OCI-LY1 (cell line): ENCODE data around the gene INO80E.
A peak's percentile ranks its signal among the peaks of the same experiment; 100 is the strongest.

ENCODE experiments used
- H2AFZ ChIP-seq: fragments of 200-600 bp; sonication (generic), shearing (Covaris generic); 2 replicates; pipeline ENCODE4 v1.6.0; 2014; ENCODE audit warnings: antibody characterized with exemption, mild to moderate bottlenecking, low read length
- H3F3A ChIP-seq: fragments of 200-600 bp; sonication (generic), shearing (Covaris generic); 2 replicates; pipeline ENCODE4 v1.6.0; 2014; ENCODE audit warnings: mild to moderate bottlenecking, antibody characterized with exemption, low read length, moderate library complexity; ENCODE audit not compliant: insufficient read depth
- H3K27ac ChIP-seq: fragments of 200-600 bp; sonication (generic); 2 replicates; pipeline ENCODE4 v1.5.1; 2014; ENCODE audit warnings: low read length, mixed run types, mild to moderate bottlenecking, low read depth; ENCODE audit not compliant: poor library complexity, severe bottlenecking
- H3K27me3 ChIP-seq: fragments of 200-600 bp; sonication (generic); 2 replicates; pipeline ENCODE4 v1.6.0; 2014; ENCODE audit warnings: antibody characterized with exemption, mild to moderate bottlenecking, low read length, moderate library complexity; ENCODE audit not compliant: insufficient read depth
- H3K36me3 ChIP-seq: fragments of 200-600 bp; sonication (generic); 2 replicates; pipeline ENCODE4 v1.6.1; 2014; ENCODE audit warnings: mild to moderate bottlenecking, antibody characterized with exemption, low read length, moderate library complexity, mixed read lengths; ENCODE audit not compliant: insufficient read depth
- H3K4me1 ChIP-seq: fragments of 200-600 bp; sonication (generic); 2 replicates; pipeline ENCODE4 v1.5.1; 2014; ENCODE audit warnings: mild to moderate bottlenecking, low read length, moderate library complexity; ENCODE audit not compliant: insufficient read depth, severe bottlenecking
- H3K4me2 ChIP-seq: fragments of 200-600 bp; sonication (generic), shearing (Covaris generic); 2 replicates; pipeline ENCODE4 v1.6.1; 2014; ENCODE audit warnings: low read length
- H3K4me3 ChIP-seq: fragments of 200-600 bp; sonication (generic); 2 replicates; pipeline ENCODE4 v1.5.1; 2014; ENCODE audit warnings: low read length, low read depth, mild to moderate bottlenecking, mixed read lengths; ENCODE audit not compliant: poor library complexity, severe bottlenecking
- H3K79me2 ChIP-seq: fragments of 200-600 bp; shearing (Covaris generic); 2 replicates; pipeline ENCODE4 v1.6.1; 2016; ENCODE audit warnings: mixed run types, low read length, mixed read lengths; ENCODE audit not compliant: insufficient read depth
- H3K9ac ChIP-seq: fragments of 200-600 bp; sonication (generic), shearing (Covaris generic); 2 replicates; pipeline ENCODE4 v1.6.1; 2014; ENCODE audit warnings: mild to moderate bottlenecking, low read length, mixed read lengths
- H3K9me2 ChIP-seq: fragments of 200-600 bp; sonication (generic), shearing (Covaris generic); 2 replicates; pipeline ENCODE4 v1.6.1; 2014; ENCODE audit warnings: low read depth, mild to moderate bottlenecking, low read length, mixed read lengths
- H3K9me3 ChIP-seq: fragments of 200-600 bp; shearing (Covaris generic); 2 replicates; pipeline ENCODE4 v1.6.1; 2014; ENCODE audit warnings: low read length, mixed read lengths
- H4K20me1 ChIP-seq: fragments of 200-600 bp; sonication (generic), shearing (Covaris generic); 2 replicates; pipeline ENCODE4 v1.6.0; 2016; ENCODE audit warnings: mild to moderate bottlenecking, low read length; ENCODE audit not compliant: insufficient read depth
- CTCF ChIP-seq: fragments of 200-600 bp; sonication (generic), shearing (Covaris generic); IDR thresholded peaks from 2 replicates; pipeline ENCODE4 v1.5.1; 2017; ENCODE audit warnings: mild to moderate bottlenecking, antibody characterized with exemption, low read length, moderate library complexity, mixed read lengths
- EZH2 ChIP-seq: fragments of 200-600 bp; sonication (generic), shearing (Covaris generic); IDR thresholded peaks from 2 replicates; pipeline ENCODE4 v1.8.0; 2017; ENCODE audit warnings: borderline replicate concordance, mixed run types, mild to moderate bottlenecking, antibody characterized with exemption, low read length, moderate library complexity, mixed read lengths

The INO80E gene

GRCh38 chr16:29995911-29996765, at the start of gene INO80E:
TSS of gene INO80E (plus strand) at chr16:29996241. CDS start at chr16:29996311, 70 bp downstream.
- H3K9me3 ChIP-seq: no peaks in the 10 kb centered on the region
- H3K79me2 ChIP-seq: no peaks in the 10 kb centered on the region
- peak within 1 kb of the TSS; percentile 84 for H3K4me3 ChIP-seq
- no peaks in the 10 kb centered on the region for H3K27me3 ChIP-seq
- peak within 1 kb of the TSS; percentile 89 for H3K27ac ChIP-seq
- peaks cover 50% of the 10 kb centered on the region for H3K36me3 ChIP-seq
- TF ChIP-seq EZH2 (no peak), CTCF (no peak)
- H3K9me2 ChIP-seq: no peaks in the 10 kb centered on the region
- H3F3A ChIP-seq: no peaks in the 10 kb centered on the region
- peak within 1 kb of the TSS; percentile 74 for H3K4me2 ChIP-seq
- peaks cover 27% of the 10 kb centered on the region for H3K4me1 ChIP-seq
- peak within 1 kb of the TSS; percentile 84 for H3K9ac ChIP-seq
- H2AFZ ChIP-seq: no peak within 1 kb of the TSS
- no peaks in the 10 kb centered on the region for H4K20me1 ChIP-seq

DNA sequence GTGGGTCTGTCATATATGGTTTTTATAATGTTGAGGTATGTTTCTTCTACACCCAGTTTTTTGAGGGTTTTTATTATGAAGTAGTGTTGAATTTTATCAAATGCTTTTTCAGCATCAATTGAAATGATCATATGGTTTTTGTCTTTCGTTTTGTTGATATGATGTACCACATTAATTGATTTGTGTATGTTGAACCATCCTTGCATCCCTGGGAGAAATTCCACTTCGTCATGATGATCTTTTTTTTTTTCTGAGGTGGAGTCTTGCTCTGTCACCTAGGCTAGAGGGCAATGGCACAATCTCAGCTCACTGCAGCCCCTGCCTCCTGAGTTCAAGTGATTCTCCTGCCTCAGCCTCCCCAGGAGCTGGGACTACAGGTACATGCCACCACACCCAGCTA, 48.1 kb upstream of the INO80E start:
- H3K9ac ChIP-seq: no peak overlapping the region
- H3K4me3 ChIP-seq: no peak overlapping the region
- peaks cover 2% of the 10 kb centered on the region; the same call in 1 of the 2 replicates for H3K27me3 ChIP-seq
- no peak for TF ChIP-seq CTCF
- TF ChIP-seq EZH2: no peak
- no peak overlapping the region for H3K27ac ChIP-seq
- no peak overlapping the region for H2AFZ ChIP-seq
- H3K9me3 ChIP-seq: 0 out of 2 replicates have a peak, but pooled peaks cover 3% of the 10 kb centered on the region
- H4K20me1 ChIP-seq: no peaks in the 10 kb centered on the region
- no peaks in the 10 kb centered on the region for H3K9me2 ChIP-seq
- H3K79me2 ChIP-seq: no peaks in the 10 kb centered on the region
- H3K4me1 ChIP-seq: peaks cover 9% of the 10 kb centered on the region
- H3K4me2 ChIP-seq: no peak overlapping the region
- H3F3A ChIP-seq: no peaks in the 10 kb centered on the region
- H3K36me3 ChIP-seq: no peaks in the 10 kb centered on the region; the same call in 1 of the 2 replicates

DNA sequence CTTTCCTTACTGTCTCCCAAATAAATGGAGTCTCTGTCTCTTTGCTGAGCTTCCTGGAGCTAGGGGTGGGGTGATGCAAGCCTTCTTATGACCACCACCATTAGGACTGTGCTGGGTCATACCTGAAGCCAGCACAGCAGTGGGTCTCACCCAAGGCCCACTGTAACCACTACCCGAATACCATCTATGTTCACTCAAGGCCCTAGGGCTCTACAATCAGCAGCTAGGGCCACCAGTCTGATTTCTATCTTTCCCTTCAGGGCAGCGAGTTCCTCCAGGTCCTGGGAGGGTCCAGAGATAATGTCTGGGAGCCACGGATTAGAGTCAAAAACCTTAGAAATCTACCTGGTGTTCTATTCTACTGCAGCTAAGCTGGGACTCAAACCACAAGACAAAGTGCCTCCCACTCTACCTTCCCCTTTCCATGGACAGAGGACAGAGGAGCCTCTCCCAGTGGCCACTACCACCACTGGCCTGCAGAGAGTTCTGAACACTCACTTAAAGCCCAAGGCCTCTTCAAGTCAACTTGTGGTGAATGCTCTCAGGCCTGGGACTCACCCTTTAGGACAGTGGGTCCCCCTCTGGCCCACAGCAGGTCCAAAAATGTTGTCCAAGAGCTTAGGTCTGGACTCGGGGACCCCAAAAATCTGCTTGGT, 45.1 kb upstream of the INO80E start:
- H3K27ac ChIP-seq: no peak overlapping the region
- H3K4me1 ChIP-seq: peaks cover 6% of the 10 kb centered on the region
- H3K4me2 ChIP-seq: no peak overlapping the region
- no peak for TF ChIP-seq CTCF
- TF ChIP-seq EZH2: no peak
- no peak overlapping the region for H3K4me3 ChIP-seq
- H3K79me2 ChIP-seq: no peaks in the 10 kb centered on the region
- H2AFZ ChIP-seq: no peak overlapping the region
- no peaks in the 10 kb centered on the region for H4K20me1 ChIP-seq
- peaks cover 2% of the 10 kb centered on the region; the same call in 1 of the 2 replicates for H3K27me3 ChIP-seq
- H3K9ac ChIP-seq: no peak overlapping the region
- H3F3A ChIP-seq: no peaks in the 10 kb centered on the region
- no peaks in the 10 kb centered on the region; the same call in 1 of the 2 replicates for H3K36me3 ChIP-seq
- no peaks in the 10 kb centered on the region for H3K9me2 ChIP-seq
- 0 out of 2 replicates have a peak, but pooled peaks cover 3% of the 10 kb centered on the region for H3K9me3 ChIP-seq
